GM21717 (cell line): Measurements from ENCODE around the gene SEC23A.
"Not testable (repeated sequence)": the region's sequence is repeated elsewhere in the genome, so short reads cannot be mapped to it uniquely, and the experiment has no call there.

ENCODE experiments used
- ATAC-seq: cut with Tn5 transposase; IDR thresholded peaks from one replicate; pipeline ENCODE4 v1.9.1; 2021; ENCODE audit warnings: mild to moderate bottlenecking, moderate library complexity; ENCODE audit not compliant: unreplicated experiment

Gene SEC23A

GRCh38 chr14:39102969-39103957 lies at the start of gene SEC23A:
Gene SEC23A (minus strand): TSS chr14:39103235. CDS start chr14:39096118, 7,117 bp downstream.
- peak; percentile 88 for ATAC-seq

GRCh38 chr14:39145266-39145966 lies 42.4 kb upstream of the SEC23A start:
- ATAC-seq: no peak

- not testable (repeated sequence) for ATAC-seq
Observed at GRCh38 chr14:39143226-39143625, 40.2 kb upstream of the SEC23A start.

- ATAC-seq: not testable (repeated sequence)
Observed at GRCh38 chr14:39141623-39142022, 38.6 kb upstream of the SEC23A start.

DNA sequence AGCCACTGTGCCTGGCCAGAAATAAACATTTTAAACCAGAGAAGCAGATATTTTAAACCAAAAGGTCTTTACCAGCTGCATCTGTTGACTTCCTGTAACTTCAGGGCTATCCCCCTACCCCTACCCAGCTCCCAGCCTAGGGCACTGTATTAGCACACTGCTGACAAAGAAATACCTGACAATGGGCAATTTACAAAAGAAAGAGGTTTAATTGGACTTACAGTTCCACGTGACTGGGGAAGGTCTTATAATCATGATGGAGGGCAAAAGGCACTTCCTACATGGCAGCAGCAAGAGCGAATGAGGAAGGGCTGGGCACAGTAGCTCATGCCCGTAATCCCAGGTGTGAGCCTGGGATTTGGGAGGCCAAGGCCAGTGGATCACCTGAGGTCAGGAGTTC lies 37.1 kb upstream of the SEC23A start:
- no peak for ATAC-seq

- ATAC-seq: no peak
Observed at GRCh38 chr14:39138440-39138839, 35.4 kb upstream of the SEC23A start.

- ATAC-seq: not testable (repeated sequence)
Observed at GRCh38 chr14:39137835-39138234, 34.8 kb upstream of the SEC23A start.

DNA sequence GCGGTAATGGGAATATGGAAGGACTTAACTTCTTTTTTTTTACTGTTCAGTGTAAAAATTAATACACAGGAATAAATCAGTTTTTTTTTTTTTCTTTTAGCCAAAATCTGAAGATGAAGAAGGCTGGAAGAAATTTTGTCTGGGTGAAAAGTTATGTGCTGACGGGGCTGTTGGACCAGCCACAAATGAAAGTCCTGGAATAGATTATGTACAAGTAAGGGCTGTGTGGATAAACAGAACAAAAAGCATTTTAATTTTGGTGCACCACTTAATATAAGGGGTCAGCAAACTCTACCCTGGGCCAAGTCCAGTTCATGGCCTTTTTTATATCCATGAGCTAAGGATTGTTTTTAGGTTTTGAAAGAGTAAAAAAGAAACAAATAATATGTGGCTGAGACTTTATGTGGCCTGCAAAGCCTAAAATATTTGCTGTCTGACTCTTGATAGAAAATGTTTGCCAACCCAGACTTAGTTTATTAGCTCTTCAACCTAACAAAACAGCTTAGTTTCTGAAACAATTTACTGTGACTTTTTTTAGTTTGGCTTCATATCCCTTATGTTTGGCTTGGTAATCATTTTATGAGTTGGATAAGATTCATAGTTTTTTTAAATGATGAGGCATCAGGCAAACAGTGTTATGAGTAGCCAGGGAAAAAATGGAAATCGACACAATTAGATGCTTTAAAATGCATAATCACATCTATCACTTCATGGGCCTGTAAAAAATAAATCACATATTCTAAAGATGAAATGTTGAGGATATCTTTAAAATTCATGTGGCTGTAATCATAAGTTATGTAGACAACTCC lies 19.5 kb upstream of the SEC23A start:
- ATAC-seq: no peak

DNA sequence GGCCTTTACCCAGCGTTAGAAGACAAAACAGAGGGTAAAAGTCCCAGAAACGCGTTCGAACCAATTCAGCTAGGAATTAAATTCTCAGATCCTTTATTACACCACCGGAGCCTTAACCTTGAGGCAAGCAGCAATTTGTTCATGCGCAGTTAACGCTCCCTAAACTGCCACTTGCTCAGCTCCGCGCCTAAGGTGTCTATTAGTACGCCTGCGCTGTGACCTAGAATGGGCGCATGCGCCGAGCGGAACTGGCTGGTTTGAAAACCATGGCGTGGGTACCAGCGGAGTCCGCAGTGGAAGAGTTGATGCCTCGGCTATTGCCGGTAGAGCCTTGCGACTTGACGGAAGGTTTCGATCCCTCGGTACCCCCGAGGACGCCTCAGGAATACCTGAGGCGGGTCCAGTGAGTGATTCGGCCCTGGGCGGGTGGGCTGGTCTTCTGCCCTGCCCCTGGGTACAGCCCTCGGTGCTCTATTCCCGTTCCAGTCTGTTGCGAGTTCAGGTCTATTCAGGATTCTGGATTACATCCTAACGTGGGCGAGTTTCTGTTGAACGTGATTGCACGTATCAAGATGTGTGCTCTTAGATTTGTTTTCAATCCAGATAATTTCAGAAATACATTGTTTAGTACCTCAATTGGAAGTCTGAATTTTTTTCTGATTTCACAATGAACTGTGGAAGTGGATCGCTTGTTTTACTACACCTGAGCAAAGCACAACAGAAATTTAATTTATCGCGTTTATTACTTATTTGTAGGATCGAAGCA lies 11.2 kb upstream of the SEC23A start, which contains the start of gene GEMIN2:
TSS of gene GEMIN2 (plus strand) at position 251 of the 766 bp plus-strand sequence. CDS start at position 267, 16 bp downstream.
- ATAC-seq: peak; percentile 81

DNA sequence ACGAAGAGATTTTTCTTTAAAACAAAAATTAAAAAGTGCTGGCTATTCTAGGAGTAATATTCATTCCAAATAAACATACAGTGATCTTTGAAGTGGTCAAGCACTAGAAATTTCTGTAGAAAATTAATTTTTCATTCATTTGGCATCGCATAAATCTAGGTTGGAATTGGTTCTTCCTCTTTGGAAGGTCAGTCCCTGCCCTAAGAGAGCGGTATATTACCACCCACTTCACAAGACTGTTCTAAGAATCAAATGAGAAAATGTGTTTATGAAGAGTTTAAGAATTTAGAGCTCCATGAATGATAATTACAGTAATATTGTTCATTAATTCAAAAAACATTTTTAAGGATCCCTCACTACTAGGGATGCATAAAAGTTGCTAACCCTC lies 10.6 kb upstream of the SEC23A start:
- ATAC-seq: no peak

- peak; percentile 27 for ATAC-seq
Observed at GRCh38 chr14:39109893-39110715, 7.1 kb upstream of the SEC23A start.

- no peak for ATAC-seq
Observed at GRCh38 chr14:39108791-39109190, 5.8 kb upstream of the SEC23A start.

DNA sequence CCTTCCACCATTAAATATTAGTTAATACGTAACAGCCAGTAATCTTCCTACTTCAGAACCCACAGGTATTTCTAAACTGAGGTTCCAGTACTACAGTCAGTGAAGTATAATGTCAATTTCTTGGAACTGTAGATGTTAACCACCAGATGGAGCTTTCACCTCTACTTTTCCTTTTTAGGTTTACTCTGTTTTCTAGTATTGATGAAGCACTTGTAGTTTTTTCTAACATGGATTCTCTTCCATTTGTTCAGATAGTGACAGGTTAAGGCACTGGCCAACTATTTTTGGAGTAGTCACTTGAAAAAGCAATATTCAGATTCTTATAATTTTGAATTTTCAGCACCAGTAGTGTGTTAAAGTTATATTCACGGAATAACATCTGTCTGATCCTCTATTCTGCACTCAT lies 4.6 kb upstream of the SEC23A start:
- ATAC-seq: peak; percentile 29

- ATAC-seq: not testable (repeated sequence)
Observed at GRCh38 chr14:39104078-39104801, 1.2 kb upstream of the SEC23A start.

DNA sequence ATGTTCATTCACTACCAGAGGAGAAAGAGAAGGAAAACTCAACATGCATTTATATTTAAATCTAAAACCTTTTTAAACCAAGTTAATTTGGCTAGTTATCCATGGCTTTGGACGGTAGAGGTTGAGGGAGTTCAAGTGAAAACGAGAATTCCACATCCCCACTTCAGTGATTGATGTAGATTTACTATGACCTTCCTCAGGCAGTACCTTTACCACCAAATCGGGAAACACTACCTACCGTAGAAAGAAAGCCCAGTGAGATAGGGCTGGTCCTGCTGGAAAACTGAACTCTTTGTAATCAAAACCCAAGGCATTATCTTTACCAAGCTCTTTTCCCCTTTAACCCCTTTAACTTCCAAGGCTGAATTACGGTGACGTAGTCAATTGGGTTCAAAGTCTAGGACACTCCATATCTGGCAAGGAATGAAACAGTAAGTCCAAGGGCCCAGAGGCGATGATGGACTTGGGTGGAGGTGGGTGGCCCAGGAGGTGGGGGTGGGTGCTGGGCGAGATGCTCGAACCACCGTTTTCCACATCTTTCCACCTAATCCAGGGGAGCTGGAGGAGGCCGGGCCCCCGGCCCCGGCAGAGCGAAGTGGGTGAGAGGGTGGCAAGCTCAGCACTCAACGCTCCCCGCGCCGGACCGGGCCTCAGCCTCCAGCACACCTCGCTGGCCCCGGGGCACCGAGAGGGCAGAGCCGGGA lies 618 bp downstream of the SEC23A start:
- ATAC-seq: peak; percentile 22

DNA sequence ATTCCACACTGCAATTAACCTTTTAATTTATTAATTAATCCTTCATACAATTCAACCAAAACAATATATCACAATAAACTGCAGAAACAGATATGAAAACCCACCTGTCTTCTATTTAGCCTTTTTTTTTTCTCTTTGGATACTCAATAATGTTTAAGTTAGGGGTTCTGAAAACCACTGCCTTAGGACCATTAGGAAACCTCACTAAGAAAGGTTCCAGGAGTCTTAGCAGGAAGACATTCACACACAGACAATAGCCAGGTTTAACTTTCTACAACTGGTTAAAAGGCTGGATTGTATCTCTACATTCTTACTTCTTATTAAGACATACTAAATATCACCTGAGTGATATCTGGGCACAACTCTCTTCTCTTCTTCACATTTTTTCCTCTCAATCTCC lies 3.3 kb downstream of the SEC23A start:
- ATAC-seq: no peak

- ATAC-seq: not testable (repeated sequence)
Observed at GRCh38 chr14:39099215-39099614, 3.8 kb downstream of the SEC23A start.

- no peak for ATAC-seq
Observed at GRCh38 chr14:39097159-39097558, 5.9 kb downstream of the SEC23A start.
